WI38 (cell line): ENCODE data around the gene UVSSA.

Experiments
- H3K4me3 ChIP-seq: 2 replicates; pipeline ENCODE4 v1.5.1; 2011; ENCODE audit warnings: low read depth, mild to moderate bottlenecking, control low read depth, low read length
- TF ChIP-seq, protein P1 (sequence below): IDR thresholded peaks from 2 replicates; pipeline ENCODE4 v1.5.1; 2012; ENCODE audit warnings: low read depth, mild to moderate bottlenecking, control low read depth, low read length

Gene UVSSA, protein sequence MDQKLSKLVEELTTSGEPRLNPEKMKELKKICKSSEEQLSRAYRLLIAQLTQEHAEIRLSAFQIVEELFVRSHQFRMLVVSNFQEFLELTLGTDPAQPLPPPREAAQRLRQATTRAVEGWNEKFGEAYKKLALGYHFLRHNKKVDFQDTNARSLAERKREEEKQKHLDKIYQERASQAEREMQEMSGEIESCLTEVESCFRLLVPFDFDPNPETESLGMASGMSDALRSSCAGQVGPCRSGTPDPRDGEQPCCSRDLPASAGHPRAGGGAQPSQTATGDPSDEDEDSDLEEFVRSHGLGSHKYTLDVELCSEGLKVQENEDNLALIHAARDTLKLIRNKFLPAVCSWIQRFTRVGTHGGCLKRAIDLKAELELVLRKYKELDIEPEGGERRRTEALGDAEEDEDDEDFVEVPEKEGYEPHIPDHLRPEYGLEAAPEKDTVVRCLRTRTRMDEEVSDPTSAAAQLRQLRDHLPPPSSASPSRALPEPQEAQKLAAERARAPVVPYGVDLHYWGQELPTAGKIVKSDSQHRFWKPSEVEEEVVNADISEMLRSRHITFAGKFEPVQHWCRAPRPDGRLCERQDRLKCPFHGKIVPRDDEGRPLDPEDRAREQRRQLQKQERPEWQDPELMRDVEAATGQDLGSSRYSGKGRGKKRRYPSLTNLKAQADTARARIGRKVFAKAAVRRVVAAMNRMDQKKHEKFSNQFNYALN

GRCh38 chr4:1346781-1347409 lies at the start of gene UVSSA:
TSS of gene UVSSA (plus strand) at chr4:1347208. CDS start at chr4:1348092, 884 bp downstream.
- peak within 1 kb of the TSS; percentile 80 for H3K4me3 ChIP-seq
- TF ChIP-seq, protein P1, sequence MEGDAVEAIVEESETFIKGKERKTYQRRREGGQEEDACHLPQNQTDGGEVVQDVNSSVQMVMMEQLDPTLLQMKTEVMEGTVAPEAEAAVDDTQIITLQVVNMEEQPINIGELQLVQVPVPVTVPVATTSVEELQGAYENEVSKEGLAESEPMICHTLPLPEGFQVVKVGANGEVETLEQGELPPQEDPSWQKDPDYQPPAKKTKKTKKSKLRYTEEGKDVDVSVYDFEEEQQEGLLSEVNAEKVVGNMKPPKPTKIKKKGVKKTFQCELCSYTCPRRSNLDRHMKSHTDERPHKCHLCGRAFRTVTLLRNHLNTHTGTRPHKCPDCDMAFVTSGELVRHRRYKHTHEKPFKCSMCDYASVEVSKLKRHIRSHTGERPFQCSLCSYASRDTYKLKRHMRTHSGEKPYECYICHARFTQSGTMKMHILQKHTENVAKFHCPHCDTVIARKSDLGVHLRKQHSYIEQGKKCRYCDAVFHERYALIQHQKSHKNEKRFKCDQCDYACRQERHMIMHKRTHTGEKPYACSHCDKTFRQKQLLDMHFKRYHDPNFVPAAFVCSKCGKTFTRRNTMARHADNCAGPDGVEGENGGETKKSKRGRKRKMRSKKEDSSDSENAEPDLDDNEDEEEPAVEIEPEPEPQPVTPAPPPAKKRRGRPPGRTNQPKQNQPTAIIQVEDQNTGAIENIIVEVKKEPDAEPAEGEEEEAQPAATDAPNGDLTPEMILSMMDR = no peak

- TF ChIP-seq, protein P1 = no peak
- H3K4me3 ChIP-seq = no peak overlapping the region
Observed at GRCh38 chr4:1297456-1298325, 49.3 kb upstream of the UVSSA start.

DNA sequence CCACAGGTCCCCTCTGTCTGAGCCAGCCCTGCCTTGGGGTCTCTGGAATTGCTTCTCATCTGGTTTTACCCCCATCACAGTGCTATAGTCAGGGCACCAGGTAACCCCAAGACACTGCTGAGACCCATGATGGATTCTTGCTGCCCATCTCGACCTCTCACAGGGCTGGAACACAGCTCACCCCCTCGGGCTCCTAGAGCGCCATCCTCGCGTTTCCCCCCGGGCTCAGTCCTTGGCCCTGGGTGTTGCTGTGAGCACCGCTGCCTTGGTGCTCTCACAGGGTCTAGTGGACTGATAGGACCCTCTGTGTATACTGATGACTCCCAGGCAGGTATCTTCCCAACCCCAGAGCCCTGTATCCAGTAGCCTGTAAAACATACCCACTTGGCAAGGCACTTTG lies 48.5 kb upstream of the UVSSA start:
- TF ChIP-seq, protein P1 = no peak

GRCh38 chr4:1299301-1299860 lies 47.6 kb upstream of the UVSSA start:
- TF ChIP-seq, protein P1 = no peak
- H3K4me3 ChIP-seq = no peak overlapping the region

More for the DNA sequence above, 48.5 kb upstream of the UVSSA start:
- no peak overlapping the region for H3K4me3 ChIP-seq

GRCh38 chr4:1300466-1301455 lies 46.2 kb upstream of the UVSSA start:
- TF ChIP-seq, protein P1 = no peak
- H3K4me3 ChIP-seq = no peak overlapping the region

- no peak overlapping the region for H3K4me3 ChIP-seq
- TF ChIP-seq, protein P1 = no peak
Observed at GRCh38 chr4:1302159-1302558, 44.8 kb upstream of the UVSSA start.
